MCF 10A (cell line): ENCODE measurements around the gene HIF1A. TPM values are rescaled to one million over a fixed set of nuclear protein-coding genes. Genes with fewer than 3 reads are reported as not detected.

Experiments used
- BruUV-seq: library from RNA; stranded (reverse); fragments of 400-500 nt; replicated peaks from 2 replicates; lab custom pipeline; 2021; lab: Mats Ljungman, UMichigan
- CTCF ChIA-PET: fragments of 300-600 bp; sonication (Branson Sonifier 250); formaldehyde crosslinking; extraction: SDS; loops from one replicate; lab custom pipeline; 2021; ENCODE audit warnings: antibody characterized with exemption, inconsistent platforms; lab: Yijun Ruan, JAX
- POLR2A ChIA-PET: fragments of 300-600, 350-650 bp; sonication (Branson Sonifier 250); formaldehyde crosslinking; extraction: SDS; loops from one replicate; lab custom pipeline; 2020; ENCODE audit warnings: antibody characterized with exemption, inconsistent platforms; lab: Yijun Ruan, JAX
- DNase-seq: peaks from one replicate; pipeline ENCODE4 v3.0.0-alpha.2; 2018; ENCODE audit not compliant: unreplicated experiment
- H3K27ac Mint-ChIP-seq: one replicate; pipeline ENCODE4 v1.8.0; 2022; ENCODE audit warnings: mild to moderate bottlenecking, low read depth, mixed read lengths; ENCODE audit not compliant: unreplicated experiment
- H3K27me3 Mint-ChIP-seq: one replicate; pipeline ENCODE4 v1.8.0; 2022; ENCODE audit warnings: mixed read lengths; ENCODE audit not compliant: insufficient read depth, unreplicated experiment
- H3K36me3 Mint-ChIP-seq: one replicate; pipeline ENCODE4 v1.8.0; 2022; ENCODE audit warnings: mild to moderate bottlenecking, moderate library complexity, mixed read lengths; ENCODE audit not compliant: insufficient read depth, unreplicated experiment
- H3K4me1 Mint-ChIP-seq: one replicate; pipeline ENCODE4 v1.8.0; 2022; ENCODE audit warnings: mixed read lengths; ENCODE audit not compliant: insufficient read depth, unreplicated experiment
- H3K4me3 Mint-ChIP-seq: one replicate; pipeline ENCODE4 v1.8.0; 2022; ENCODE audit warnings: mild to moderate bottlenecking, moderate library complexity, mixed read lengths; ENCODE audit not compliant: unreplicated experiment
- H3K9me3 Mint-ChIP-seq: one replicate; pipeline ENCODE4 v1.8.0; 2022; ENCODE audit warnings: mixed read lengths; ENCODE audit not compliant: unreplicated experiment
- intact Hi-C: fragments of 100-400 bp; cut with micrococcal nuclease; formaldehyde crosslinking; loops from 2 replicates; pipeline ENCODE4 v1.14.1; 2022
- total RNA-seq: library from RNA; stranded (reverse); gene quantifications from 2 replicates; pipeline ENCODE4 v1.2.3, GENCODE V29; 2022
- TF ChIP-seq, protein P1 (sequence below): fragments of 200-600 bp; IDR thresholded peaks from one replicate; pipeline ENCODE4 v1.8.0; 2022; ENCODE audit warnings: antibody characterized with exemption, mild to moderate bottlenecking; ENCODE audit not compliant: unreplicated experiment

The HIF1A gene
- total RNA-seq, 1 experiment from 2014 or later: 193 TPM

DNA sequence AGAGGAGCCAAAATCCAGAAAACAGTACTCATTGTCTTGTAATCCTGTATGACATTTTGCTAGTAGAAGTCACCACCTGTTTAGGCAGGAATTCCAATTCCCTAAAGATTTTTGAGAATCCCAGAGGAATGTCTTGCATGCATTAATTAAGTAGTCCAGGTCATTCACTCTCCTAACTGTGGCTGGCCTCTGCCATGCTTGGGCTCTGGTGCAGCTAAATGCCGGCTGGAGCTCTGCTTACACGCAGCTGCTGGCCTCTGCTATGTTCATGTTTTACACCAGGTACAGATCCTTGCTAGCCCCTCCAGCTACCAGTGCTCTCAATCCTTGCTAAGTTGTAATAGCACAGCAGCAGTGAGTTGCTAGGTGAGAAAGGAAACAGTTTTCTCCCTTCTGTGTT is 16.3 kb upstream of the HIF1A start:
- ChIA-PET CTCF (no interaction called here), POLR2A (no interaction called here)
- DNase-seq: no peak
- Mint-ChIP-seq H3K27ac (no peak overlapping the region), H3K9me3 (no peaks in the 10 kb centered on the region), H3K4me1 (no peaks in the 10 kb centered on the region), H3K36me3 (no peaks in the 10 kb centered on the region), H3K27me3 (no peaks in the 10 kb centered on the region), H3K4me3 (no peak overlapping the region)
- intact Hi-C loops: no loop called here
- TF ChIP-seq, protein P1, sequence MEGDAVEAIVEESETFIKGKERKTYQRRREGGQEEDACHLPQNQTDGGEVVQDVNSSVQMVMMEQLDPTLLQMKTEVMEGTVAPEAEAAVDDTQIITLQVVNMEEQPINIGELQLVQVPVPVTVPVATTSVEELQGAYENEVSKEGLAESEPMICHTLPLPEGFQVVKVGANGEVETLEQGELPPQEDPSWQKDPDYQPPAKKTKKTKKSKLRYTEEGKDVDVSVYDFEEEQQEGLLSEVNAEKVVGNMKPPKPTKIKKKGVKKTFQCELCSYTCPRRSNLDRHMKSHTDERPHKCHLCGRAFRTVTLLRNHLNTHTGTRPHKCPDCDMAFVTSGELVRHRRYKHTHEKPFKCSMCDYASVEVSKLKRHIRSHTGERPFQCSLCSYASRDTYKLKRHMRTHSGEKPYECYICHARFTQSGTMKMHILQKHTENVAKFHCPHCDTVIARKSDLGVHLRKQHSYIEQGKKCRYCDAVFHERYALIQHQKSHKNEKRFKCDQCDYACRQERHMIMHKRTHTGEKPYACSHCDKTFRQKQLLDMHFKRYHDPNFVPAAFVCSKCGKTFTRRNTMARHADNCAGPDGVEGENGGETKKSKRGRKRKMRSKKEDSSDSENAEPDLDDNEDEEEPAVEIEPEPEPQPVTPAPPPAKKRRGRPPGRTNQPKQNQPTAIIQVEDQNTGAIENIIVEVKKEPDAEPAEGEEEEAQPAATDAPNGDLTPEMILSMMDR: no peak
- BruUV-seq: no TSS peak

DNA sequence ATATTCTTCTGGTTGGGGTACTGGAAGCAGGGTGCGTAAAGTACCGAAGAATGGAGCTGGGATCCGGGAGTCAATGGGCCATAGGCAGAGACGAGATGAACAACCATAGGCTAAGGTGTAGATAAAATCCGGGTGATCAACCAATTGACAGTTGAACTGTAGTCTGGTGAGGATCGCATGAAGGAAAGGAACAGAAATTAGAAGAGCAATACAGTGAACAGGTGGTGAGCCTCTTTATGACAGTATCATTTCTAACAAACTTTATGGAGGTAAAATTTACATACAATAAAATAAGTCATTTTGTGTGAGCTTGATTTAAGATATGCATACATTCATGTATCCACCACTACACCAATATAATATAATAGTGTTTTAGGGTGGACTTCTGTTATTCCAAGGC is 13.9 kb upstream of the HIF1A start:
- Mint-ChIP-seq H3K4me1 (no peaks in the 10 kb centered on the region), H3K27ac (no peak overlapping the region), H3K27me3 (no peaks in the 10 kb centered on the region), H3K36me3 (no peaks in the 10 kb centered on the region), H3K4me3 (no peak overlapping the region), H3K9me3 (no peaks in the 10 kb centered on the region)
- intact Hi-C loops: no loop called here
- no peak for DNase-seq
- ChIA-PET POLR2A (interaction anchor here (1.5 kb wide), 2 partner anchors 13 to 22 kb away, joined by 3 to 5 read pairs; no protein-coding TSS in a partner anchor), CTCF (interaction anchor here (0.6 kb wide), 1 partner anchor 14 kb away, joined by 3 read pairs; no protein-coding TSS in a partner anchor)
- TF ChIP-seq, protein P1: no peak
- BruUV-seq: no TSS peak

DNA sequence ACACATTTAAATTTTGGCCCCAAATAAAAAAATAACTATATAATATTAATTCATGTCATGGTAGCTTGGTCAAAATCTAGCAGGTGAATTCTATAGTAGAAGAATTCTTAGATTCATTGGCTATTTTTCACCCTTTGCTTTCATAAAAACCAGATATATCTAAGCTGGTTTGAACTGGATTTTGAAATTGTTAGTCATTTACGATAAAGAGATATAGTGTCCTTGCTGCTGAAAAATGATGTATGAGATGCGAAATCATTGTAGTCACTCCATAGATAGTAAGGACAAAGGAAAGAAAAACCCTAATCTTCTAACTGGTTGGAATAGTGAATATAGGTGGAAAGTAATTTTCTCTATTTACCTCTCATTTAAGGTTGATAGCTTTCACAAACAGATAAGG is 12.2 kb upstream of the HIF1A start:
- no peaks in the 10 kb centered on the region for H3K36me3 Mint-ChIP-seq
- POLR2A ChIA-PET: interaction anchor here (1.5 kb wide), 1 partner anchor 14 kb away, joined by 5 read pairs; no protein-coding TSS in a partner anchor
- H3K9me3 Mint-ChIP-seq: no peaks in the 10 kb centered on the region
- no peak overlapping the region for H3K27ac Mint-ChIP-seq
- BruUV-seq: no TSS peak
- CTCF ChIA-PET: interaction anchor here (0.6 kb wide), 1 partner anchor 12 kb away, joined by 3 read pairs; no protein-coding TSS in a partner anchor
- no peak overlapping the region for H3K4me3 Mint-ChIP-seq
- H3K27me3 Mint-ChIP-seq: no peaks in the 10 kb centered on the region
- no peak for DNase-seq
- no peaks in the 10 kb centered on the region for H3K4me1 Mint-ChIP-seq
- intact Hi-C loops: no loop called here
- TF ChIP-seq, protein P1: no peak

DNA sequence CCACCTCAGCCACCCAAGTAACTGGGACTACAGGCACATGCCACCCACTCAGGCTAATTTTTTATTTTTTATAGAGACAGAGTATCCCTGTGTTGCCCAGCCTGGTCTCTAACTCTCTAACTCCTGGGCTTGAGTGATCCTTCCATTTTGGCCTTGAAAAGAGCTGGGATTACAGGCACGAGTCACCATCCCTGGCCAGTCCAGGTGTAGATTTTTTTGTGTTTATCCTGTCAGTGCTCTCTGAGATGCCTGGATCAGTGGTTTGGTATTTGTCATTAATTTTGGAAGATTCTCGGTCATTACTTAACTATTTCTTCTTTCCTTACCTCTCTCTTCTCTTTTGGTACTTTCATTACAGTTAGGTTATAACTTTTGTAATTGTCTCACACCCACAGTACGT is 5.3 kb upstream of the HIF1A start:
- Mint-ChIP-seq H3K36me3 (no peaks in the 10 kb centered on the region), H3K9me3 (no peaks in the 10 kb centered on the region), H3K27ac (no peak overlapping the region), H3K27me3 (no peaks in the 10 kb centered on the region), H3K4me1 (peaks cover 5% of the 10 kb centered on the region), H3K4me3 (no peak overlapping the region)
- ChIA-PET POLR2A (interaction anchor here (1.1 to 1.7 kb wide), 3 partner anchors 121 to 166 kb away, joined by 3 to 4 read pairs (median 4); no protein-coding TSS in a partner anchor), CTCF (interaction anchor here (1.4 kb wide), 1 partner anchor 40 kb away, joined by 4 read pairs; no protein-coding TSS in a partner anchor)
- DNase-seq: no peak
- no TSS peak for BruUV-seq
- intact Hi-C loops: no loop called here
- TF ChIP-seq, protein P1: no peak
